ENCODE results near the gene ROGDI.

Gene ROGDI, protein sequence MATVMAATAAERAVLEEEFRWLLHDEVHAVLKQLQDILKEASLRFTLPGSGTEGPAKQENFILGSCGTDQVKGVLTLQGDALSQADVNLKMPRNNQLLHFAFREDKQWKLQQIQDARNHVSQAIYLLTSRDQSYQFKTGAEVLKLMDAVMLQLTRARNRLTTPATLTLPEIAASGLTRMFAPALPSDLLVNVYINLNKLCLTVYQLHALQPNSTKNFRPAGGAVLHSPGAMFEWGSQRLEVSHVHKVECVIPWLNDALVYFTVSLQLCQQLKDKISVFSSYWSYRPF

DNA sequence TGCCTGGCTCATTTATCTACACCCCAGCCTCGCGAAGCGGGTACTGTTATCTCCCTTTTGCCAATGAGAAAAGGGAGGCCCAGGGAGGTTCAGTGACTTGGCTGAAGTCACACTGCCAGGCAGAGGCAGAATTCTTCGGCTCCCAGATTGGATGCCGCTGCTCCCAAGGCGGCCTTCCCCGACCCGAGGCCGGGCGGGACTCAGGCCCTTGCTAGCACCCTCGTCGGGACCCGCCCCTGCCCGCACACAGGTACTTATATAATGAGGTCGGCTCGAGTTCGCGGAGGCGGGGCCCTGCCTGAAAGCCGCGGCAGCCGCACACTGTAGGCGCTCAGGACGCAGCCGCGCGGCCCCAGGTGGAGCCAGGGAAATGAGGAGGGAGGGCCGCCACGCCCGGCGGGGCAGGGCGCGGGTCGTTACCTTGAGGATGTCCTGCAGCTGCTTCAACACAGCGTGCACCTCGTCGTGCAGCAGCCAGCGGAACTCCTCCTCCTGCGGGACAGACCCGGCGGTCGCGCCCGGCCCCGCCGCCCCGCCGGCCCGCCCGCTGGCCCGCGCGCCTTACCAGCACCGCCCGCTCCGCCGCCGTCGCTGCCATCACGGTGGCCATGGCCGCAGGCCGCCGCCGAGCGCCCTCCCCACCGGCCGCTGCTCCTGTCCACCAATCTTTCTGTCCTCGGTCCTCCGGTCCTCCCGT, at the start of gene ROGDI:
Gene ROGDI (minus strand): TSS at position 672 of the 697 bp plus-strand sequence. CDS start 62 bp downstream, at position 610.
- peak; percentile 69 for DNase-seq (ENCODE audit: low read depth, low spot score)

DNA sequence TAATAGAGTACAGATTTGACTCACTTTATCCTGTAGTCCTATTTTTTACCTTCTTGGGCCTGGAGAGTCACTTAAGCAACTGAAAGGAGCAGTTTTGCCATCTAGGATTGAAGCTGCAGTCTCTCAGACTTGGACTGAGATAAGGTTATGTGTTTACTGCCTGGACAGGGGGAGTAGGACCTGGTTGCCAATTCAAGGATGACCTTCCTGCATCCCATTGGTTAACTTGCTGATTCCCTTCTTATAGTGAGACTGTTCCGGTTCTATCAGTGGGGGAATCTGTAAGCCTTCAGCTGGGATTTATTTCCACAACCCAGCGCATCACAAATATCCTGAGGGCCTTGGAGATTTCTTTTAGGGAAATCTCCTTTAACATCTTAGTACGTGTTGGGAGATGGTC, 47.8 kb upstream of the ROGDI start:
- DNase-seq (ENCODE audit: low read depth, low spot score): no peak

DNA sequence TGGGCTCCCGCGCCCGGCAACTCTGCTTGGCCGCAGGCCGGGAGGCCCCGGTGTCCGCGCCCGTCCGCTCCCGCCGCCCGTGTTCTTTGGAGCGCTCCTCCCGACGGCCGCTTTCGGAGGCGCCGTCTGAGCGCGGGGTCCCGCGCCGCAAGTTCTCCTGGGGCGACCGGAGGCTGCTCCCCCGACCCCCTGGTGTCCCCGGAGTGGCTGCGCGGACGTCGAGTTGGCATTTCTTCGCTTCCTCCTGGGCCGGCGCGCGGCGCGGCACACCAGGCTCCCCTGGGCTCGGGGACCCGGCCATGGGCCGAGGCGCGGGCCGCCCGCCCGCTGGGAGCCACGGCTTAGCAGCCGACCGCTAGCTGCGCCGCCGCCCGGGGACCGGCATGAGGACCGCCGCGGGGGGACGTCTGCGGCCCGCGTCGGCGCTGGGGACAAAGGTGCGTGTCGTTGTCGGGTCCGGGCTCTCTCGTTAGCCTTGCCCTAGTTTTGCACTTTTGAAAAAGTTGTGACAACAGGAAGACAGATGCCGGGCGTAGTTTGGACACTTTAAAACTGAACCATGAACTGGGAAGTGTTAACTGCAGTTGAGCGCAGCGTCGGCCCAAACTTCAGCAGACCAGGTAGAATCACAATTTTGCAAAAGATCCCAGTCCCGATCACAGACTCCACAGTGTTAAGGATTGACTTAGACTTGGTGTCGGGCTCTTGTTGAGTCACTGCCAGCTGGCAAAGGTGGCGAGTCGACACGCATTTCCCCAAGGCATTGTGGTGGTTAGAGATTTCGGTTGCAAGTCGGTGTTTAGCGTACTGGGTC, 45.5 kb upstream of the ROGDI start:
- DNase-seq (ENCODE audit: low read depth, low spot score): peak; percentile 2

DNA sequence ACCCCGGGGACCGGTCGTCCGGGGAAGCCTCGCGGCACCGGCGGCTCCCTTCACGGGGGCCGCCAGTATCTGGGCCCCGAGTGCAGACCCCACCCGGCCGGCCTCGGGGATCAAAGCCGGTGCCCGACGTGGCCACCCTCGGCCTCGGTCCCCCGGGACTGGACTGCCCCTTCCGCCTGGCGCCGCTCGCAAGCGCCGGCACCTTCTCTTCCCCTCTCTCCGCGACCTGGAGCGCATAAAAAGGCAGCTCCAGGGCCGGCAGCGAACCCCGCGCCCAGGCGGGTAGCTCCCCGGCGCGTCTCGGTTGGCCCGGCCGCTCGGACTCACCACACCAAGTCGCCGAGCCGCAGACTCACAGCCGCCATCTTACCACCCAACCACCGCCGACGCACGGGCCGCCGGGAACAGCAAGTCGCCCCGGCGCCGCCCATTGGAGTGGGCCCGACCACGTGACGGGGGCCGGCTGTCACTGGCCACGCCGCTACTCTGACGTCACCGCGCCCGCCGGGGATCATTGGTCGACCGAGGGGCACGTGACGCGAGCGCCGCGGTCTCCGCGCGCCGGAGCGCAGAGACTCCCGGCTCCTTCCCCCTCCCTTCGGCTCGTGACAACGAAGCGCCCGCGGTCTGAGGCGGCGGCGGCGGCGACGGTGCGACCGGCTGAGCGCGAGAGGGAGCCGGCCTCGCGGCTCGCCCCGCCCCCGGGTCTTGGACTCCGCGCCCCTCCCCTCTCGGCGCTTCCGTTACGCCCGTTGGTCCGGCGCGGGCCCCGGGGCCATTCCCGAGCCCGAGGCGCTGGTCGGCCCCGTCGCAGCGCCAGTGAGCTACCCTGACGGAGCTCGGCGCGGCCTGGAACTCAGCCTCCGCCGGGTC, 44.7 kb upstream of the ROGDI start, which contains the start of the genes GLYR1 and UBN1:
Gene GLYR1 (minus strand): TSS at position 388 of the 873 bp plus-strand sequence. CDS start 23 bp downstream, at position 365.
Gene UBN1 (plus strand): TSS at position 581 of the 873 bp plus-strand sequence. CDS start 5,437 bp downstream, outside the sequence.
- DNase-seq (ENCODE audit: low read depth, low spot score): peak; percentile 99

DNA sequence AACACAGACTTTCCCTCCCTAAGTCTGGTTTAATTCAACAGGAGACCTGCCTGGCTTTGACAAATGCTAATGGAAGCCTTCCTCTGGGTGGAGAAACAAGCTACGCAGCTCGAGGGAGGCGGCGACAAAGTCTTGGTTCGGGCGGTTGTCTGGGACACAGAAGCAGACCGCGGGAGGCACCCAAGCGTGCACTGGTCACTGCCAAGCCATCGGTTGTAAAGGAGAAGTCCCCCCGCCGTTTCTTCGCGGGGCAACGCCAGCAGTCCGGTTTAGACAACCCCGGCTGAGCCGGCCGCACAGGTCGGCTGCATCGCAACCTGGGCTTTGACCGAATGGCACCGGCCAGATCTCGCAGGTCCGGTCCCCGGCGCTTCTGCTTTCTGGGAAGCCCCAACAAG, 44.1 kb upstream of the ROGDI start:
- DNase-seq (ENCODE audit: low read depth, low spot score): no peak

DNA sequence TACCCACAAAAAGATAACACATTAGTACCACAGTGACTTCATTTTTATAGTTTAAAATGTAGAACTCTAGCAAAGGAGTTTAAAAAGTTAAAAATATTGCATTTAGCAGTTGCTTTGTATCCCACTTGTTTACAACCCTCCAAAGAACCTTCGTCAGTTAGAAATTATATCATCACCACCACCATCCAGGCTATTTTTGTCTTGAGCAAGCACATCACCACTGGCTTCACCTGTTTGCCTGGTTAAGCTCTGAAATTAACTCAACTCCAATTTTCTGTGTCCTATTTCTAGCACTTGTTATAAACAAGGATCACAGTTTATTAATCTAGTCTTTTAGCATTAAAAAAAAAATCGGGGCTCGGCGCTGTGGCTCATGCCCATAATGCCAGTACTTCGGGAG, 38.6 kb upstream of the ROGDI start:
- DNase-seq (ENCODE audit: low read depth, low spot score): no peak

DNA sequence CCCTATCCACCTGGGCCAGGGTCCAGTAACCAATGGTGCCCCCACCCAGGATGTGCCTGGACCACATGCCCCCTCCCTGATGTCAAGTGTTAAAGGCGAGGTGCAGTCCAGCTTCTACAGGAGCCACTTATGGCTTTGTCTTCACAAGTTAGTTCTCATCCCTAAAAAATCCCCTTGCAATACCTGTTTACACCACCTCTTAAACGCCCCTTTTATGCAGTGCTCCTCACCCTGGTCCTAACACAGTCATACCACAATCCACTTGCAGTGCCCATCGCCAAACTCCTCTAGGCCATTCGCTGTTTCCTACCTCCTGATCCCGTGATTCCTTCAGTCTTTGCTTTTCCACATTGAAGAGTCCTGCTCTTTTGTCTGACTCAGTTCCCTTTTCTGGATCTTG, 37.5 kb upstream of the ROGDI start:
- no peak for DNase-seq (ENCODE audit: low read depth, low spot score)

DNA sequence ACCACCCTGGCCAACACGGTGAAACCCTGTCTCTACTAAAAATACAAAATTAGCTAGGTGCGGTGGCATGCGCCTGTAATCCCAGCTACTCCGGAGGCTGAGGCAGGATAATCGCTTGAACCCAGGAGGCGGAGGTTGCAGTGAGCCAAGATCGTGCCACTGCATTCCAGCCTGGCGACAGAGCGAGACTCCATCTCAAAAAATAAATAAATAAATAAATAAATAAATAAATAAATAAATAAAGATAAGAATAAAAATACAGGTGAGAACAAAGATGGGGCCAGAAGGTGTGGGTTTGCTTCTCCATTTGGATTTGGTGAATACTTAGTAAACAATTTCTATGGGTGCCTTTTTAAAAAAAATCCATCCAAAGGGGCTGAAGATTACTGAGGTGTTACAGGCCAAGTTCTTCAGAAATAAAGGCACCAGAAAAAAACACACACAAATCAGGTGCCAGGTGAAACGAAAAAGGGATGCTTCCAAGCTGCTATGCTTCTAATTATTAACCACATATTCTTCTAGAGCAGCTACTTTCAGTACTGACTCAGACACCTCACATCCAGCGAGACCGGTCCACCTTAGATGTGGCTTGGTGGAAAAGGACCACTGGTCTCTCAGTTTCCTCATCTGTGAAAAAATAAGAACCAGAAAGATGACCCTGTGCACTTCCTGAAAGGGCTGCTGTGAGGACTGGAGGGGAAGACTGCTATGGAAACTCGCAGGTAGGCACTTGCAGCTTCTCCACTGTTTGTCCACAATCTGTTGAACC, 35.5 kb upstream of the ROGDI start:
- no peak for DNase-seq (ENCODE audit: low read depth, low spot score)

DNA sequence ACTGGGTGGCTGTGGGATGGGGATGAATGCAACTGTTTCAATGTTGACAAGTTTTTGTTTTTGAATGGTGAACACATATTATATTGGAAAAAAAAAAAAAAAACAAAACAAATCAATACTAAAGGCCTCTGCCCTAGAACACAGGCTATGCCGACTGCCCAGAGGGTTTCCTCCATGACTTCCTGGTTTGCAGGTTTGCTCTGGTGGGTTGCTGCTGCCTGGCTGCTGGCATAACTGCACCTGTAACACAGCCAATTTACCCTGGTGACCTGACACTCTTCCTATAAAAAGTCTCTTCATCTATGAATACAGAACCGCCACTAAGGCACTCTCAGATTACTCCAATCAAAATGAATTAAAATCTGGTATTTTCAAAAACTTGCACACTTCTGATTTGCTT, 34.3 kb upstream of the ROGDI start:
- no peak for DNase-seq (ENCODE audit: low read depth, low spot score)

DNA sequence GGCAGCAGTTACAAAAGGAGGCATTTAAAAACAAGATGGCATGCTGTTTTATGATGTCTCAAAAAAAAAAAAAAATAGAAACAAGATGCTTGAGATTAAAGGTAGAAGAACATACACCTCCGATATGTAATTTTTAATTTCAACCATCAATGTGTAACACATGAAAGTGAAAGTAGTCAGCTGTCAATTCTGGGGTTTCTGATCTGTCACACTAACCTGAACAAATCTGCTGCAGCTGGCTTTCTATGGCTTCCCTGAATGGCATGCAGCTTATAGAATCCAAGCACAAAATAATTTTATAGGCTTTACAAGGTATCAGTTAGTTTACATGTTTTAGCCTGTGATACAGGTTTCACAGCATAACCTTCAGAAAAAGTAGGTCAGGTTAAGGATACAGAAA, 31.2 kb upstream of the ROGDI start:
- no peak for DNase-seq (ENCODE audit: low read depth, low spot score)

DNA sequence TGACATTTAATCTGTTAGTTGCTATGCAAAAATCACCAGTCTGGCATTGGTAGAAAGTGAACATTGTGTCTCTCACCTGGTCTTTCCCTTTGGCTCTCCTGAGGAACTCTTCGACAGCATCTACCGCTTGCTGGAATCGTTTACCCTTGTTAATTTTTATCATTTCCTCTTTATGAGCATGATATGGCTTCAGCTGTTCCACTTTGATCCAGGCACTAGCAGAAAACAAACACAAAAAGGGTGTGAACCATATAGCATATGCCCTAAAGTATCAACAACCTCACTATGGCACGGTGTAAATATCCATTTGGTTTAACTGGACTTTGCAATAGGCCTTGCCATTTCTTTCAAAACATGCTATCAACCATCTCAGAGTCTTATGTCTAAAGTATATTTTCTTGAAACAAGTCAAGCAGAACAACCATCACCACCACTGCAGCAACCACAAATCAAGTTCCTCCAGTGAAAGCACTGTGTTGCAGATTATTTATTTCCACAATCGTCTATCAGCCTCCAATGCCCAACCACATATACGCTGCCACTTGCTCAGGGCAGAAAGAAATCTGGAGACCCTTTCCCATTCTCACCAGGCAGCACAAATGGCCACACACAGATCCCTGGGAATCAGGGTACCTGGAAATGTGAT, 30.4 kb upstream of the ROGDI start:
- DNase-seq (ENCODE audit: low read depth, low spot score): no peak

DNA sequence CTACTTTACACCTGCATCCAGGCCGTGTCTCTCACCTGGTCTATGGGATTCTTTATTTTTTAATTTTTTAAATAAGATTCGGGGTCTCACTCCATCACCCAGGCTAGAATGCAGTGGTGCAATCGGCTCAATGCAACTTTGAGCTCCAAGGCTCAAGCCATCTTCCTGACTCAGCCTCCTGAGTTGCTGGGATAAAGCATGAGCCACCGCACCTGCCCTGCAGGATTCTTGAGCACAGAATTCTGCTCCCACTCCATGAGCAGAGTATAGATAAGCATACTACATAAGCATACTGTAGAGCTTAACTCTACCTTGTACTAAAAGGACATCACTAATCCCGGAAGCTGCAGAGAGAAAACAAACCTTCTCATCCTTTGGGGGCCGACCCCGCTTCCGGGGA, 29.2 kb upstream of the ROGDI start:
- DNase-seq (ENCODE audit: low read depth, low spot score): no peak

DNA sequence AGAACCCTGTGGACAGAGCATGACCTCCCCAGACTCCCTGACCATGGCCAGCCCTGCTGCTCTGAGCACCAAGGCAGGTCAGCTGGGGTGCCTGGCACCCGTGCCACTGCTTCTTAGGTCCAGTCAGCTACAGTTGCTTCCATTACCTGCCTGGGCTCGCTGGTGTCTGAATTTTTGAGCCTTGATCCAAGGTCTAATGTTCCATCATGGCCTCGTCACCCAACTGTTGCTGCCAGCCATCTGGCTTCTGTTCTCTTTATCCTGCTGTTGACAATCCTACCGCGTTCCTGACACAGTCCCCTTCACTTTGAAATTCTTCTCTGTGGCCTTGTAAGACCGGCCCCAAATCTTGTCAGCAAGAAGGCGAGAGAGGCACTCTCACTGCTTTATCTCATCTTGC, 28.0 kb upstream of the ROGDI start:
- DNase-seq (ENCODE audit: low read depth, low spot score): no peak

DNA sequence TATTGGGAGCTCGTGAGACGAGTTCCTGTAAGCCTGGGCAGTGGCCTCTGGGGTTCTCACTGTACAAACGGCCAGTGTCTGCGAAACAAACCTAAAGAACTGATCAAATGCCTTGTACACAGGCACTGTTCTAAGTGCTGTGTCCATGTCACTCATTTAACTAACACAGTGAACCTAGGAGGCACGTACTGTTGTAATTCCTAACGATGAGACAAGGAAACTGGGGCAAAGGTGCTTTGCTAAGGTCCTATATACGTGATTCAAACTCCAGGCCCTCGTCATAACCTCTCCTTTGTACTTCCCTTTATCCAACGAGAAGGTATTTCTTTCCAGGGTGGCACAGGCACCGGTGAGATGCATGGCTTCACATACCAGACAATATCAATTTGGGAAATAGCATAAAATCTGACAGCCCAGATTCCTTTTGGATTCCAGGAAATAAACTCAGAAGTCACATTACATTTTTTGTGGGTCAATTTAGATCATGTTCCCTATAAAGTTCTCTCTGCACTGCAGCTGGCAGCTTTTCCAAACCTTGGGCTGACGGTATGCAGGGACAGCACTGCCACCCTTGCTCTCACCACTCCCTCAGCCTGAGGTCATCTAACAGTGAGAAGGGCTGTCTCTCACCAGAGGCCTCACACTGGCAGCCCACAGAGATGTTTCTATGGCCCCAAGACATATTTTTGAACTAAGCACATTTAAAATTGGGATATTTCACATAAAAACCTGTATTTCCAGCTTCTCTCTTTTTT, 26.3 kb upstream of the ROGDI start:
- DNase-seq (ENCODE audit: low read depth, low spot score): no peak

DNA sequence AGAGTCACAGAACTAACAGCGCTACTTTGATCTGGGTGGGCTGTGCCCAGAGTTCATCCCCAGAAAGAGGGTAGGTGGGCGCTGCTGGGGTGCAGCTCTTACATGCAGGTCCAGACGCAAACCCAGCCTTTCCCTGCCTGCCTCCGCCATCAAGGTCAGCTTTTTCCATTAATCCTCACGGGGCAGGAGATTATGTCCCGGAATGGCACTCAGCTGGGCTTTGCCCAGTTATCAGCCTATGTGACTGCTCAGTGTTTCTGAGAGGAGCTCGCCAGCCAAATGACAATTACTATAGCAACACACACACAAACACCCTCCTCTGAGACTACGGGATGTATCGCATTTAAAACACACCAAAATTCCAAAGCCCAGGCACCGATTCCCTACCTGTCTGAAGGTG, 24.5 kb upstream of the ROGDI start:
- no peak for DNase-seq (ENCODE audit: low read depth, low spot score)

DNA sequence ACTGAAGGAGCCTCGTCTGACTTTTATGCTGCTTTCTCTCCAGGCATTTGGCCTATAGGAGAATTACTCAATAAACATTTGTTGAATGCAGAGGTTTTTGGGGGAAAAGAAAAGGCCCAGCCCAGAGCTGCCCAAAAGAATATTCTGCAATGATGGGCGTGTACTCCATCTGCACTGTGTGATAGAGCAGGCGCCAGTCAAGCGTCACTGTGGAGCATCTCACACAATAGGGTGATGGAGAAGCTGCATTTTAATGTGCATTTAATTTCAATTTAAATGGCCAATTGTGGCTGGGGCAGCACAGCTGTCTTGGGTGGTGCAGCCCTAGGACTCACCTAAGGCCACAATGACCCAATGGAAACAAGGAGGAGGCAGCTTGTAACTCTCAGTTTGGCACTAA, 24.1 kb upstream of the ROGDI start:
- no peak for DNase-seq (ENCODE audit: low read depth, low spot score)

DNA sequence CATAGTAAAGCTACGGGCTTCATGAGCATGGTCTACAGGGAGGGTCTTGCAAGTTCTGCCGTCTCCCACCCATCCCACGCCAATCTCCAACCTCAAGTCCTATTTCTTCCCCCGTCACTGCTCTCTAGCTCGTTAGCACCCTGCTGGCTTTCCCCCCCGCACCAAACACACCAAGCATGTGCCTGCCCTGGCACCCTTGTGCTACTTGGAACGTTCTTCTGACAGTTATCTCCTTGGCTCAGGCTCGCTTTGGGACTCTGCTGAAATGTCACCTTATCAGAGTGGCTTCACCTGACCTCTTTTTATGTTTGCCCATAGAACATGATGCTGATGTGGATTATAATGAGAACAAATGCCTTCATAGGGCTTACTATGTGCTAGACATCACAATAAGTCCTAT, 22.8 kb upstream of the ROGDI start:
- DNase-seq (ENCODE audit: low read depth, low spot score): no peak

DNA sequence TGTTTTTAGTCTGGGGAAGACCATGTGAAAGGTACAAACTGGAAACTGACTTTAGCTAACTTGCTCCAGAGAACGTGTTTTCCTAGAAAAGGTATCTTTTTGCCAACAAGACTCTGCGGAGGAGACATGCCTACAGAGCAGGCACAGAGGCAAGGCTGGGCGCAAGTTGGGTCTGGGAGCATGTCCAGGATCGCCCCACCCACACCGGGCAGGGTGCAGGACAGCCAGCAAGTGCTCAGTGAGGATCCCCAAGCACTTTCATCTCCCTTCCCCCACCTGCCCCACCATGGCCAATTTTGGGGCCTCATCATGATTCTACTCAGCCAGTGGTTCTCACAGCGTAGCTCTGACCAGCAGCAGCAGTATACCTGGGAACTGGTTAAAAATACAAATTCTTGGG, 18.2 kb upstream of the ROGDI start:
- no peak for DNase-seq (ENCODE audit: low read depth, low spot score)

DNA sequence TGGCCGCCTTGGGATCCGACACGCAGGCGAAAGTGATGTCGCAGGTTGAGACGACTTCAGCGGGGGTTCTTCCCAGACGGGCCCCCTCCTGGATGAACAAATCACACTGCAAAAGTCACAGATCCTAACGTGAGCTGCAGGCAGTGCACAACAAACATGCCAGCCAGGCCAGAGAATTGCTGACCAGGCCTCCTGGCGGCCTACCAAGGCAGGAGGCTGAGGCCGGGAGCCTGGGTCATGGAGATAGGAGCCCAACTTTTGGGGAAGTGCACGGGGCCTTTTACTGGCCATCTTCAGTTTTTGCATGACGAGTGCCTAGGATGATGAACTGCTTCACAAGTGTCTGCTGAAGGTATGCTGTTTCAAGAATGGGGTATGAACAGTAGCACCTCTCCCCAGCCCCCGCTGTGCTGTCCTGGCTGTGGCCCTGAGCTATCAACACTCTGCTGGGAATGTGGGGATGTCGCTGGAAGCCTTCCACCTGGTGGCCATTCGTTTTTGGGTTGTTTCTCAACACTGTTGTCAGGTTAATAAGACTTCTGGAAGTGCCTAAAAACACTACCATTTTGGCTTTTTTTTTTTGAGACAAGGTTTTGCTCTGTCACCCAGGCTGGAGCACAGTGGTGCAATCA, 12.2 kb upstream of the ROGDI start:
- no peak for DNase-seq (ENCODE audit: low read depth, low spot score)

Measured in activated CD4-positive, CD25-positive, alpha-beta regulatory T cell treated with anti-CD3 and anti-CD28 coated beads, Interleukin-2, amount 50 U/mL, for 16 hours (primary cell).